SJSA1 (cell line): ENCODE results near the gene ABCF2. TPM values are rescaled to one million over a fixed set of nuclear protein-coding genes. Genes with fewer than 3 reads are reported as not detected.
A peak's percentile ranks its signal among the peaks of the same experiment; 100 is the strongest.

ENCODE experiments used
- DNase-seq, 2 experiments: peaks; one replicate each; pipeline ENCODE4 v3.0.0-alpha.2; 2015 to 2020; ENCODE audit warnings: low spot score in 2 of 2, low read depth in 1 of 2
- H3K27ac ChIP-seq: fragments of 250-450 bp; sonication (Bioruptor Pico); 2 replicates; pipeline ENCODE4 v1.5.1; 2020; ENCODE audit warnings: mild to moderate bottlenecking, moderate library complexity
- H3K27me3 ChIP-seq: fragments of 250-450 bp; sonication (Bioruptor Pico); replicated peaks from 2 replicates; pipeline ENCODE4 v1.5.1; 2020; ENCODE audit warnings: mild to moderate bottlenecking, moderate library complexity
- H3K36me3 ChIP-seq: fragments of 250-450 bp; sonication (Bioruptor Pico); 2 replicates; pipeline ENCODE4 v1.5.1; 2020; ENCODE audit warnings: mild to moderate bottlenecking
- H3K4me1 ChIP-seq: fragments of 250-450 bp; sonication (Bioruptor Pico); replicated peaks from 2 replicates; pipeline ENCODE4 v1.6.1; 2021; ENCODE audit warnings: mild to moderate bottlenecking
- H3K4me3 ChIP-seq: fragments of 250-450 bp; sonication (Bioruptor Pico); 2 replicates; pipeline ENCODE4 v1.5.1; 2020; ENCODE audit warnings: mild to moderate bottlenecking
- H3K9me3 ChIP-seq: fragments of 250-450 bp; sonication (Bioruptor Pico); replicated peaks from 2 replicates; pipeline ENCODE4 v1.5.1; 2020; ENCODE audit warnings: mild to moderate bottlenecking
- total RNA-seq: library from RNA; depleted of rRNA; stranded (reverse); fragments of >200 nt; shearing (Covaris generic); gene quantifications from 2 replicates; pipeline ENCODE4 v1.2.3, GENCODE V29; 2014

ABCF2 gene
- total RNA-seq, 1 experiment from 2014 or later: 72.6 TPM

DNA sequence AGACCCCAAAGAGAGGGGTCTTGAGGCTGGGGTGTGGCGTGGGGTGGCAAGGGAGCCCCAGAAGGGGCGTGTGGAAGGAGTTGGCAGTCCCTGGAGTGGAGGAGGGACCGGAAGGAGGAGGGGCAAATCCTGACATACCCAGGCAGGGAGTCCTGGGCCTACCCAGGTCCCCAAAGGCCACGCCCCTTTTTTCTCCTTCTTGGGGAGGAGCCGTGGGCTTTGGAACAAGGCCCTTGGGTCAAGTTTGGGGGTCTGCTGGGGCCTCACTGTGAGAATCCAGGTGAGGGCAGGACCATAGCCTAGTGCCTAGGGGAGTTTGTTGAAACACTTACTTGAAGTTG lies 22.7 kb upstream of the ABCF2 start:
- Histone ChIP-seq H3K9me3 (no peaks in the 10 kb centered on the region; the same call in 1 of the 2 replicates), H3K27me3 (no peaks in the 10 kb centered on the region), H3K4me3 (peak overlapping the region; percentile 59; the same call in 1 of the 2 replicates), H3K27ac (peak overlapping the region; percentile 66), H3K36me3 (0 out of 2 replicates have a peak, but pooled peaks cover 8% of the 10 kb centered on the region), H3K4me1 (peaks cover 59% of the 10 kb centered on the region)
- DNase-seq: peak; percentile 53 to 78

DNA sequence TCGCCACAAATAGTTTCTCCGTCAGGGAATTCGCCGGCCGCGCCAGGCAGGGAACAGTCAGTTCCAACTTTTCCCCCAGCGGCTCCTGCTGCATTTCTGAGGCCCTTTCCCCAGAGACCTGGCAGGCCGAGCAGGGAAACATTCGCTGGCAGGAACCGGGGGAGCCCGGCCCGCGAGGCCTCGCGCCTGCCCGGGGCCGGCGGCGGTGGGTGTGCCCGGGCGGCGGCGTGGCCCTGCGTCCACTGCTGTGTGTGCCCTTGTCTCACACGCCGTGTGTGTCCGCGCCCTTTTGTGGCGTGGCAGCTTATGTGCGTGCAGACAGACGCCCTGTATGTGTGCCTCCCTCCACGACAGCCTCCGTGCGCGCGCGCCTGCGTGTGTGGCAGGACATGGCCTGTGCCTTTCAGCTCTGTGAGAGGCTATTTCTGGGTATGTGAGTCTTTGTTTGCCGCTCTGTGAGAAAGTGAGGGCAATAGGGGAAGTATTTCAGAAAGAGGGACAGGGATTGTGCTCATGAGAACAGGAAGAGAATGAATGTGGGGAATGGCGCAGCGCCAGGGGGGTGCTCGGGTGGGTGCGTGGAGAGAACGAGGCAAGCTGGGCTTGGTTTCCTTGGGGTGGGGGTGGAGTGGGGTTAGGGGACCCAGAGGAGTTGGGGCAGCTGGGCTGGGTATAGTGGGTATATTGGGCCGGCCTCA lies 22.2 kb upstream of the ABCF2 start:
- H3K27me3 ChIP-seq: no peaks in the 10 kb centered on the region
- no peaks in the 10 kb centered on the region; the same call in 1 of the 2 replicates for H3K9me3 ChIP-seq
- peak overlapping the region; percentile 59 for H3K4me3 ChIP-seq
- peak; percentile 71 to 74 for DNase-seq
- H3K27ac ChIP-seq: peak overlapping the region; percentile 66
- H3K36me3 ChIP-seq: 0 out of 2 replicates have a peak, but pooled peaks cover 9% of the 10 kb centered on the region
- peaks cover 59% of the 10 kb centered on the region for H3K4me1 ChIP-seq

DNA sequence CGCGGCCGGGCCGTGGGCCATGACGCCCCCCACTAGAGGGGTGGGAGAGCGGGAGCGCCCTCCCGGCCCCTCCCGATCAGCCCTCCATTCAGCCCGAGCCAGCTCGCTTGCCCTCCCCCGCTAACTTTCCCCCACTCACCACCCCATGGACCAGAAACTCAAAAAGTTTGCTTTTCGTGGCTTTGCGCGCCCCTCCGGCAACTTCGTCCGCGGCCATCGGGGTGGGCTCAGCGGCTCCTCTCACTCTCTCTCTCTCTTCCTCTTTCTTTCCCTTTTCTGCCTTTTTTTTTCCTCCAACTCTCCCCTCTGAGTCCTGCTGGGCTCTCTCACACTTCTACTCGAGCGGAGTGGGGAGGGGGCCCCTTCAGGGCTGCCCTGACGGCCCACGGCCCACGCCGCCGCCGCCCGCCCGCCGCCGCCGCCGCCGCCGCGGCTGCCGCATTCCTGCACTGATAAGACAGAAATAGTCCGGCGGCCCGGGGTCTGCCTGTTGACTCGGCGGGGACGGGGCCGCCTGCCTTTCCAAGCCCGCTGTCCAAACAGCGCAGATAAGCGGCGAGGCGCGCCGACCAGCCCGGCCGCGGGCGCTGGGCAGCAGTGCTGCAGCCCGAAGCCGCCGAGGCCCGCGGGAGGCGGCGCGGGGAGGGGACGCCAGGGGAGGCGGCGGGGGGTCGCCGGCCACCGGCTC lies 21.5 kb upstream of the ABCF2 start, which contains the start of gene SMARCD3:
Gene SMARCD3, minus strand, starts transcription at position 349 of the 688 bp plus-strand sequence. Its CDS starts 132 bp downstream, at position 217.
- peak; percentile 62 to 75 for DNase-seq
- no peaks in the 10 kb centered on the region; the same call in 1 of the 2 replicates for H3K9me3 ChIP-seq
- H3K4me3 ChIP-seq: peak within 1 kb of the TSS; percentile 59
- H3K27ac ChIP-seq: peak within 1 kb of the TSS; percentile 66
- H3K27me3 ChIP-seq: no peaks in the 10 kb centered on the region
- 0 out of 2 replicates have a peak, but pooled peaks cover 9% of the 10 kb centered on the region for H3K36me3 ChIP-seq
- H3K4me1 ChIP-seq: peaks cover 59% of the 10 kb centered on the region

DNA sequence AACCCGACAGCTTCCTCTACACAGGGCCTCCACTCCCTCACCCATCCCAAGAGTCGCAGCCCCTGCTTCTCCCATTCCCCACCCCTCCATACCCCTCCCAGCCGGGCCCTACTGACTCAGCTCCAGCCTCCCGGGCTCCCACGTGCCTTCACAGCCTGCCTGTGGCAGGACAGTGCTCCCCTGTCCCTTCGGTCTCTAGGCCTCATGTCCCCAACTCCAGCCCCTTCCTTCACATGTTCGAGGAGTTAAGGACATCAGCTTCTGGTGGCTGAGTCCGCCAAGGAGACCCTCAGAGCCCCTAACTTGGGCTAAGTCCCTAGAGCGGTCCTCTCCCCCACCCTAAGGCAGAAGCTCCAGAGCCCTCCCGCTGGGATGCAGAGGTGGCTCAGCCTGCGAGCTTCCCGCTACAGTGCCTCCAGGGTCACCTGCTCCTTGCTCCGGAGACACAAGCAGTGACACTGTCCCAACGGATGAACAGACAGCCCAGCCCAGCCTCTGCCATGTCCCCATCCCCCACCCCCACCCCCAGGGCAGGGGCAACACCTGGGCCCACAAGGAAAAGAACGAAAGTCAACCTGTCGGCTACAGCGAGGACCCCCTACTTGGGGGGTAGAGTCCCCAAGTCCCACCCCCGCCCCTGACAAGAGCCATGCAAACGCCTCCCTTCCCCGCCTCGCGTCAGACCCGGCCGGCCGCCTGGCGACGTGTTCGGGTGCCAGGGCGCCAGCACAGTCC lies 20.8 kb upstream of the ABCF2 start:
- no peaks in the 10 kb centered on the region; the same call in 1 of the 2 replicates for H3K9me3 ChIP-seq
- DNase-seq: no peak
- H3K4me3 ChIP-seq: peak overlapping the region; percentile 59
- H3K4me1 ChIP-seq: peaks cover 55% of the 10 kb centered on the region
- H3K27me3 ChIP-seq: no peaks in the 10 kb centered on the region
- H3K36me3 ChIP-seq: 0 out of 2 replicates have a peak, but pooled peaks cover 9% of the 10 kb centered on the region
- peak overlapping the region; percentile 66 for H3K27ac ChIP-seq

DNA sequence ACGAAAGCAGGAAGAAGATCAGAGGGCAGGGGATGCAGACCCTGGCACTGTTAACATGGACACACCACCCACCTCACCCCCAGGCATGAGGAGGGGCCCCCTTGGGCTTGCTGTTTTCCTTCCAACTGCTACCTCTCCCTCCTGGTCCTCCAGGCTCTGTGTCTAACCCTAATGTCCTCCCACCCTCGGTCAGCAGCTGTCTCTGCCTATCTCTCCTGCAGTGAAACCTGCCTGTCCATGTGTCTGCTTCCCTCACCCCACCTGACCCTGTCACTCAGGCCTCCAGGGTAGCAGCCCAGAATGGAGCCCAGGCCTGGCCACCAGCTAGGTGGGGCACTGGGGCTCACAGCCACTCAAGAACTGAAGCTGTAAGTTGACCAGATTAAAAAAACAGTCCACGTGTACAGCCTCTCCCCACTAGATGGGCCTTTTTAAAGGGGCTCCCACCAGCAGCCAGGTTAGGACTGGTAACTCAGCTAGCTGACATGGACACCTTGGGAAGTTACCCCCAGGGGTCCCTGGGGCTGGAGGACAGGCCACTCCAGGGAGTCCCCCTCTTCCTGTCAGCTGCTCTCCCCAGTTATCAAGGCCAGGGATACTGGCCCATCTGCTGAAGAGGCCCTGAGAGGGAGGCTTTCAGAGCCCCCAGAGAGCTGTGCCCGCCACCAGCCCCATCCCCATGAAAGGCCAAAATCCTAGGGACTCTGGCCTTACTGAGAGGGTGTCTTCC lies 20.0 kb upstream of the ABCF2 start:
- Histone ChIP-seq H3K4me3 (peak overlapping the region; percentile 59), H3K27ac (no peak overlapping the region), H3K27me3 (no peaks in the 10 kb centered on the region), H3K4me1 (peaks cover 47% of the 10 kb centered on the region), H3K9me3 (no peaks in the 10 kb centered on the region; the same call in 1 of the 2 replicates), H3K36me3 (peaks cover 10% of the 10 kb centered on the region; the same call in 1 of the 2 replicates)
- DNase-seq: no peak

DNA sequence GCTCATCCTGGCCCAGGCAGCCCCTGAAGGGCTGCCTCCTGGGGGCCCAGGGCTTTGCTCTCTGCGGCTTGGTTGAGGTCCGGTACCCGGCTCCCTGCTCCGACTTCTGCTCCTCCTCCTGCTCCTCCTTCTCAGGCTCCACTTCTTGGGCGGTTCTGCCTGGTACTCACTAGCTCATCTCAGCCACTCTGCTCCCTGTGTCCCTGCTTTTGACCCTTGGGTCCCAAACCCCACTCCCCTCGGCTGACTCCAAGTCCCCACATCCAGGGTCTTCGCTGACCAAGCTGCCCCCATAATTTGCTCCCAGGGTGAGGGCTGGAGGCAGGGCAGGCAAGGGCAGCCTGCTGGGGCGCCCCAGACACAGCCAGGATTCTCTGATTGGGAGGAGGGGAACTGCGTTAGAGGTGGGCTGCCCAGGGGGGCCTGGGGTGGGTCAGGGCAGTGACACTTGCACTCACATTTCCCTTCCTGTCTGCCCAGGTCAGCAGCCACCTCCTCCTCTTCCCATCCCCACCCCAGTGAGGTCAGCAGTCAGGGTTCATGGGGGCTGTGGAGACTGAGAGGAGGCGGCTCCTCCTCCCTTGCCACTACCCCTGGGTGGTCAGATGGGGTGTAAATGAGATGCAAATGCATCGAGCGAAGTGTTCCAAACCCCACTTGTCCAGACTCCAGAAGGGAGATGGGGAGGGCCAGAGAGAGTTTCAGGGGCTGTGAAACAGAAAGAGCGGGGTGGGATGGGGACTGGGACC lies 19.3 kb upstream of the ABCF2 start:
- Histone ChIP-seq H3K4me1 (peaks cover 42% of the 10 kb centered on the region), H3K36me3 (peaks cover 14% of the 10 kb centered on the region), H3K27ac (no peak overlapping the region), H3K9me3 (no peaks in the 10 kb centered on the region; the same call in 1 of the 2 replicates), H3K4me3 (no peak overlapping the region), H3K27me3 (no peaks in the 10 kb centered on the region)
- no peak for DNase-seq

DNA sequence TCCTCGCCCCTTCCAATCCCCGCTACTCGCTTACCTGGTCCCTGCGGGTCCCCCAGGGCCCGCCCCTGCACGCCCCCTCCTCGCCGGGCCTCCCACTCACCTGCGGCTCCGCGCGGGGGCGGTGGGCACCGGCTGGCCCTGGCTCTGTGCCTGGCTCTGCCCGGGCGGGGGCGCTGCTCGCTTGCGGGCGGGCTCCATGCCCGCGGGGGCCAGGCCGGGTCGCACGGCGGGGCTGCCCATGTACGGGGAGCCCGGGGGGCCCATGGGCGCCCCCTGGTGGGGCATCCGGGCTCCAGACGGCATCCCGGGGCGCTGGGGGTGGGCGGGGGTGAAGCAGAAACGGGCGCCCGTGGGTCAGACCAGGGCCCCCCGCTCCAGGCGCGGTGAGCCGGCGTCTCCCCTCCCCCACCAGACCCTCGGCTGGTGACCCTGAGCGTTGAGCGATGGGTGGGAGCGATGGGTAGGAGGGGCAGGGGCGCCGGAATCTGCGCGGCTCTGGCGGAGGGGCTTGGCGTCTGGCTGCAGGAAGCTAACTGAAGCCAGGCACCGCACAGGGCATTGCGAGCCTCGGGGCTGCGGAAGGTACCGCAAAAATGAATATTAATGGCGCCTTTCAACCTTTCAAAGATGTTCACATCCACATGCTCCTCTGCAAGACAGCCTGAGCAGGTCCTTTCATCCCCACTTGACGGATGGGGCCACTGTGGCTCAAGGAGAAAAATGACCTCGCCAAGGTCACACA lies 18.5 kb upstream of the ABCF2 start:
- no peaks in the 10 kb centered on the region; the same call in 1 of the 2 replicates for H3K9me3 ChIP-seq
- no peaks in the 10 kb centered on the region for H3K27me3 ChIP-seq
- H3K27ac ChIP-seq: no peak overlapping the region
- no peak overlapping the region for H3K4me3 ChIP-seq
- peaks cover 36% of the 10 kb centered on the region for H3K4me1 ChIP-seq
- no peak for DNase-seq
- H3K36me3 ChIP-seq: peaks cover 20% of the 10 kb centered on the region

DNA sequence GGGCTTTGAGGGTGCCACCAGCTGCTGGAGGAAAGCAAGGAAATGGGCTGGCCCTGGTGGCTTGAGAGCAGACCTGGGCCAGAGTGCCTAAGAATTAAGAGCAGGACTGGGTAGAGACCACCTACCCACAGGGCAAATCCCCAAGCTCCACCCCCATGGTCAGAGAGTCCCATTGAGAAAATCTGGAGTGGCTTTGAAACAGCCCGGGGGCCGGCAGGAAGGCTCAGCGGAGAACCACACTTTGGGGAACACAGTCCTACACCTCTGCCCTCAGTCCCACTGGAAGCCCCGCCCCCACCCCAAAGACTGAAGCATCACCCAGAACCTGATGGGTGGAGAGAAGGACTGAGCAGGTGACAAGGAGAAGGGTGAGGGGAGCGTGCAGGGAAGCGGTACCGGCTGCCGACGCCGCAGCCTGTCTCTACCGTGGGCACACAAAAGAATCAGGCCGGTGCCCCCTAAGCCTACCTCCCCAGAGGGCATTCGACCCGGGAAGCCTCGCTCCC lies 17.9 kb upstream of the ABCF2 start:
- Histone ChIP-seq H3K36me3 (peaks cover 24% of the 10 kb centered on the region), H3K4me1 (peaks cover 31% of the 10 kb centered on the region), H3K4me3 (no peak overlapping the region), H3K27me3 (no peaks in the 10 kb centered on the region), H3K9me3 (no peaks in the 10 kb centered on the region; the same call in 1 of the 2 replicates), H3K27ac (no peak overlapping the region)
- DNase-seq: no peak

DNA sequence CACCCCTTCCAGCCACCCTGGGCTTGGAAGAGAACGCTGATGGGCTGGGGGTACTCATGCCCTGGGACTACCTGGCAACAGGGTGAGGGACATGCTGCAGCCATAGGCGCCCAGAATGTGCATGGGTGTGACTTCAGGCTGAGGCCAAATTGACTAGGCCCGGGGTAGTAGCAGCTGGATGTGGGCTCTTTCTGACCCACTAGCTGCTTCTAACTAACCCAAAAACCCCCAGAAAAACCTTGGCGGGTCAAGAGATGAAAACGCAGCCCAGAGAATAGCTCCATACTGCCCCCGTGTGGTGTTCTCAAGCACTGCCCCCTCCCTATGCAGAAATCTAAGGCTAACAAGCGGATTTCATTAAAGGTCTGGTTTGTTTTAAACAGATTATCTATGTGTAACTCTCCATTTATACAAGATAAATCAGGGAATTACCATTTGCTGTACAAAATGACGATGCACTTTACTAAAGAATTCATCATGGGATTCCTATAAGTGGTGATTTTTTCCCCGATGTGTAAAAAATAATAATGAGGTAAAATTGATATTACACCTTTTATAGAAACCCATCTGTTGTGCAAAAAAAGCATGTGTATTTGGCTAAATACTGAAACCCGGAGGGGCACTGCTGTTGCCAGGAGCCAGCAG lies 17.3 kb upstream of the ABCF2 start:
- DNase-seq: peak in 1 of 2 experiments; percentile 47
- H3K4me3 ChIP-seq: no peak overlapping the region
- H3K9me3 ChIP-seq: no peaks in the 10 kb centered on the region; the same call in 1 of the 2 replicates
- H3K4me1 ChIP-seq: peaks cover 25% of the 10 kb centered on the region
- no peaks in the 10 kb centered on the region for H3K27me3 ChIP-seq
- H3K27ac ChIP-seq: no peak overlapping the region
- peaks cover 28% of the 10 kb centered on the region for H3K36me3 ChIP-seq

DNA sequence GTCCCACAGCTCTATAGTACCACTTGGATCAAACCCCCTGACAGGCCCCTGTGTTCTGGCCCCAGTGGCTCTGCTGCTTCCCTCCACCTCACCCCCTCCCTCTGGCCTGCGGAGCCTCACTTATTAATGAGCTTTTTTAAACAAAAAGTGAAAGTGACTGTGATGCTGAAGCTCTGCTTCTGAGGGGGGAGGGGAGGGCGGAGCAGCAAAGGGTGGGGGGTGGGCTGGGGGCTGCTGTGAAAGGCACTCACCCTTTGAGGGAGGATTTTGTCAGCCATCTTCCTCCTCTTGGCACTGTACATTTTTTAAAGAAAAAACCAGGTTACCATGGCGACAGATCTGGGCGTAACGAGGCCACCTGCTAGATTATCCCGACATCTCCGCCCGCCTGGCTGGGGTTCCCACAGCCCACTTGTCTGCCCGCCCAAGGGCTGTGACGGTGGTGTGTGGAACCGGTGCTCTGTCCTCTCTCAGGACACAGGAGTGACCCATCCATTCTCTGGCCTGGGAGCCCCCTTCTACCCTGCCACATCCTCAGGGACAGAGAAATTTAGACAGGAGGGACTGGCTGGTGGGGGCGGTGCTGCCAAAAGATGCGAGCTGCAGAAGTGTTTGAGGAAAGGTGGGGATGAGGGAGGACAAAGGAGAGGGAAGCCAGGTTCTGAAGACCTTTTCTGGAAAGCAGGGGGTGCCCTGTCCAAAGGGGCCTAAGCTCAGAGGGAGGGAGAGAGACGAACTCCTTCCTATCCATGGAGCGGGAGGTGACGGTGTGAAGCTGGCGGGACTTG lies 16.6 kb upstream of the ABCF2 start:
- H3K4me1 ChIP-seq: peaks cover 18% of the 10 kb centered on the region
- no peak overlapping the region for H3K4me3 ChIP-seq
- DNase-seq: no peak
- H3K27ac ChIP-seq: no peak overlapping the region
- H3K9me3 ChIP-seq: no peaks in the 10 kb centered on the region
- no peaks in the 10 kb centered on the region for H3K27me3 ChIP-seq
- peaks cover 35% of the 10 kb centered on the region for H3K36me3 ChIP-seq

DNA sequence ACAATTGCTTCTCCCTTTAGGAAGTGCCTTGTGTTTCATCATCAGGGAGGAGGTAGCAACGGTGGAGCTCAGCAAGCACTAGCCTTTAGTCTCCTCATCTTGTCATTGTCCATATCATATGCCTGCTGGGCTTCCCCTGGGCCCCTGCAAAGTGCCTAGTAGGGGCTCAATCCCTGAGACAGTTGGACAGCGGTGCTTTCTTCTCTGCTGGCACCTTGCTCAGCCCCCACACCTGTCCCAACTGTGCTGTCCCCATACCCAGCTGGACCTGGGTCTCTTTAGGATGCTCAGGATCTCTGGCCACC lies 16.0 kb upstream of the ABCF2 start:
- Histone ChIP-seq H3K27me3 (no peaks in the 10 kb centered on the region), H3K9me3 (no peaks in the 10 kb centered on the region), H3K4me1 (peaks cover 18% of the 10 kb centered on the region), H3K27ac (no peak overlapping the region), H3K4me3 (no peak overlapping the region), H3K36me3 (peaks cover 41% of the 10 kb centered on the region)
- no peak for DNase-seq
